A549 treated with DMSO at 1 μM for 4 hours (cell line): ENCODE data around the gene IP6K3. TPM values are rescaled to one million over a fixed set of nuclear protein-coding genes. Genes with fewer than 3 reads are reported as not detected.

ENCODE experiments used
- total RNA-seq: library from RNA; stranded (reverse); fragments of 200-300 nt; extraction: Qiagen RNA extraction; gene quantifications from 5 replicates; pipeline ENCODE4 v1.2.3, GENCODE V29; 2022; ENCODE audit warnings: low read depth

The IP6K3 gene
- total RNA-seq: 0.06 to 0.15 TPM (median 0.09 TPM) in 5 replicates

GRCh38 chr6:33746651-33747100 is at the start of gene IP6K3:
TSS of gene IP6K3 (minus strand) at chr6:33746905. CDS start at chr6:33735476, 11,429 bp downstream.

GRCh38 chr6:33788694-33789549 is 42.2 kb upstream of the IP6K3 start, which contains the start of gene LEMD2:
TSS of gene LEMD2 (minus strand) at chr6:33789130. CDS start at chr6:33789116, 14 bp downstream.

GRCh38 chr6:33711140-33712129 is 35.3 kb downstream of the IP6K3 start, which contains the start of gene UQCC2:
TSS of gene UQCC2 (minus strand) at chr6:33711700. CDS start at chr6:33711686, 14 bp downstream.

Other genes with a start within 250 kb of the IP6K3 start
- 34.9 to 41.5 TPM (median 39.1 TPM) in 5 replicates for gene BAK1, start 166.6 kb downstream of the IP6K3 start, total RNA-seq
- 32.9 to 45.8 TPM (median 41.0 TPM) in 5 replicates for gene ITPR3, start 125.6 kb downstream of the IP6K3 start, total RNA-seq
- 81.3 to 108 TPM (median 92.1 TPM) in 5 replicates for gene UQCC2, start 35.2 kb downstream of the IP6K3 start, total RNA-seq
- gene LEMD2, start 42.2 kb upstream of the IP6K3 start, total RNA-seq: 42.2 to 46.7 TPM (median 44.2 TPM) in 5 replicates
- not detected in 5 replicates for gene MLN, start 57.1 kb upstream of the IP6K3 start, total RNA-seq